IMR-90 (cell line): ENCODE data around the gene TLCD5. TPM values are rescaled to one million over a fixed set of nuclear protein-coding genes. Genes with fewer than 3 reads are reported as not detected.

Experiments used
- ATAC-seq: fragments of 200-7000 bp; cut with Tn5 transposase; 2 replicates; pipeline ENCODE4 v1.9.1; 2020; ENCODE audit warnings: low read depth, mild to moderate bottlenecking, moderate library complexity
- BruUV-seq: library from RNA; stranded (reverse); fragments of 400-500 nt; replicated peaks from 2 replicates; lab custom pipeline; 2021; lab: Mats Ljungman, UMichigan
- CTCF ChIA-PET: fragments of 300-600 bp; formaldehyde crosslinking; extraction: SDS; loops from one replicate; lab custom pipeline; 2021; ENCODE audit warnings: antibody characterized with exemption; lab: Yijun Ruan, JAX
- POLR2A ChIA-PET: fragments of 300-600 bp; sonication (Branson Sonifier 250); formaldehyde crosslinking; loops from one replicate; lab custom pipeline; 2022; ENCODE audit warnings: antibody characterized with exemption; ENCODE audit not compliant: unreplicated experiment; lab: Charles Lee
- DNase-seq: peaks from one replicate; pipeline ENCODE4 v3.0.0; 2013
- H2AFZ ChIP-seq: replicated peaks from 2 replicates; pipeline ENCODE3; 2013; ENCODE audit warnings: low read length, mild to moderate bottlenecking; ENCODE audit not compliant: poor library complexity
- H2AK5ac ChIP-seq: 2 replicates; pipeline ENCODE4 v1.6.1; 2013; ENCODE audit warnings: low read depth, low read length, inconsistent platforms
- H2AK9ac ChIP-seq: replicated peaks from 2 replicates; pipeline ENCODE3; 2013; ENCODE audit warnings: mild to moderate bottlenecking, low read depth, low read length, moderate library complexity; ENCODE audit not compliant: poor library complexity
- H2BK120ac ChIP-seq: 2 replicates; pipeline ENCODE4 v1.6.1; 2013; ENCODE audit warnings: low read depth, low read length, inconsistent platforms
- H2BK15ac ChIP-seq: 3 replicates; pipeline ENCODE4 v1.6.1; 2013; ENCODE audit warnings: low read depth, low read length, inconsistent platforms
- H2BK20ac ChIP-seq: 2 replicates; pipeline ENCODE4 v1.6.1; 2013; ENCODE audit warnings: low read depth, mild to moderate bottlenecking, inconsistent platforms, low read length, moderate library complexity
- H2BK5ac ChIP-seq: 2 replicates; pipeline ENCODE4 v1.6.1; 2013; ENCODE audit warnings: mild to moderate bottlenecking, low read depth, low read length, inconsistent platforms; ENCODE audit not compliant: poor library complexity, severe bottlenecking
- H3K14ac ChIP-seq: replicated peaks from 2 replicates; pipeline ENCODE4 v1.6.1; 2013; ENCODE audit warnings: low read depth, low read length, inconsistent platforms
- H3K18ac ChIP-seq: 2 replicates; pipeline ENCODE4 v1.6.1; 2013; ENCODE audit warnings: low read depth, low read length, control low read depth
- H3K23ac ChIP-seq: 2 replicates; pipeline ENCODE4 v1.6.1; 2013; ENCODE audit warnings: low read depth, low read length, inconsistent platforms
- H3K27ac ChIP-seq: 2 replicates; pipeline ENCODE4 v1.5.1; 2013; ENCODE audit warnings: mild to moderate bottlenecking, control low read depth, low read length; ENCODE audit not compliant: insufficient read depth
- H3K27me3 ChIP-seq: 2 replicates; pipeline ENCODE4 v1.6.1; 2013; ENCODE audit warnings: low read length; ENCODE audit not compliant: control insufficient read depth, insufficient read depth
- H3K36me3 ChIP-seq: 2 replicates; pipeline ENCODE4 v1.6.1; 2013; ENCODE audit warnings: low read length, mixed read lengths; ENCODE audit not compliant: control insufficient read depth, insufficient read depth
- H3K4ac ChIP-seq: 2 replicates; pipeline ENCODE4 v1.6.1; 2013; ENCODE audit warnings: low read depth, low read length, inconsistent platforms
- H3K4me1 ChIP-seq: 2 replicates; pipeline ENCODE4 v1.6.1; 2013; ENCODE audit warnings: low read length, mixed read lengths; ENCODE audit not compliant: control insufficient read depth, insufficient read depth
- H3K4me2 ChIP-seq: 2 replicates; pipeline ENCODE4 v1.6.1; 2013; ENCODE audit warnings: low read depth, mild to moderate bottlenecking, control low read depth, low read length, moderate library complexity
- H3K4me3 ChIP-seq: 2 replicates; pipeline ENCODE4 v1.5.1; 2013; ENCODE audit warnings: low read depth, mild to moderate bottlenecking, control low read depth, low read length, moderate library complexity; ENCODE audit not compliant: insufficient read depth
- H3K56ac ChIP-seq: 2 replicates; pipeline ENCODE4 v1.6.1; 2013; ENCODE audit warnings: low read length, inconsistent platforms; ENCODE audit not compliant: insufficient read depth; ENCODE audit errors: extremely low read depth
- H3K79me1 ChIP-seq, 2 experiments: 2 replicates each; pipeline ENCODE4 v1.6.1; 2013; ENCODE audit warnings: low read length in 2 of 2, inconsistent platforms in 1 of 2, low read depth in 1 of 2
- H3K9ac ChIP-seq: 2 replicates; pipeline ENCODE4 v1.6.1; 2013; ENCODE audit warnings: low read depth, low read length, control low read depth
- H3K9me1 ChIP-seq: 2 replicates; pipeline ENCODE4 v1.6.1; 2013; ENCODE audit warnings: low read length, inconsistent platforms; ENCODE audit not compliant: insufficient read depth
- H3K9me3 ChIP-seq: 2 replicates; pipeline ENCODE4 v1.6.1; 2013; ENCODE audit warnings: low read length; ENCODE audit not compliant: control insufficient read depth, insufficient read depth
- H4K20me1 ChIP-seq: 2 replicates; pipeline ENCODE4 v1.6.1; 2013; ENCODE audit warnings: low read length, inconsistent platforms; ENCODE audit not compliant: insufficient read depth
- H4K5ac ChIP-seq: 2 replicates; pipeline ENCODE4 v1.6.1; 2013; ENCODE audit warnings: mild to moderate bottlenecking, low read depth, low read length, control low read depth
- H4K8ac ChIP-seq, 2 experiments: 2 replicates each; pipeline ENCODE4 v1.6.1; 2013; ENCODE audit warnings: low read depth in 2 of 2, low read length in 2 of 2, control low read depth in 1 of 2, inconsistent platforms in 1 of 2
- H4K91ac ChIP-seq: 2 replicates; pipeline ENCODE4 v1.6.1; 2013; ENCODE audit warnings: low read depth, low read length, inconsistent platforms; ENCODE audit not compliant: insufficient read depth
- BHLHE40 ChIP-seq: fragments of 150-350 bp; IDR thresholded peaks from 2 replicates; pipeline ENCODE4 v1.6.1; 2016; ENCODE audit warnings: mild to moderate bottlenecking, low read depth, low read length
- CEBPB ChIP-seq: IDR thresholded peaks from 2 replicates; pipeline ENCODE4 v1.6.1; 2012; ENCODE audit warnings: low read depth, low read length, improper control_type of control experiment
- CHD1 ChIP-seq: IDR thresholded peaks from 2 replicates; pipeline ENCODE4 v1.6.1; 2012; ENCODE audit warnings: low read depth, low read length, improper control_type of control experiment
- CTCF ChIP-seq: conservative IDR thresholded peaks from 2 replicates; pipeline ENCODE4 v1.5.1; 2012; ENCODE audit warnings: mild to moderate bottlenecking, low read depth, low read length, improper control_type of control experiment
- ELK1 ChIP-seq: fragments of 150-350 bp; IDR thresholded peaks from 2 replicates; pipeline ENCODE4 v1.6.1; 2016; ENCODE audit warnings: low read depth, mild to moderate bottlenecking, low read length, moderate library complexity, borderline replicate concordance
- FOS ChIP-seq: fragments of 150-350 bp; IDR thresholded peaks from 2 replicates; pipeline ENCODE4 v1.6.1; 2016; ENCODE audit warnings: low read depth, low read length
- MAFK ChIP-seq: IDR thresholded peaks from 2 replicates; pipeline ENCODE4 v1.6.1; 2012; ENCODE audit warnings: low read depth, low read length, improper control_type of control experiment
- MAZ ChIP-seq: IDR thresholded peaks from 2 replicates; pipeline ENCODE4 v1.6.1; 2012; ENCODE audit warnings: low read depth, mild to moderate bottlenecking, low read length, improper control_type of control experiment, moderate library complexity, borderline replicate concordance
- MXI1 ChIP-seq: IDR thresholded peaks from 2 replicates; pipeline ENCODE4 v1.6.1; 2012; ENCODE audit warnings: low read depth, mild to moderate bottlenecking, low read length, moderate library complexity, borderline replicate concordance
- NFE2L2 ChIP-seq: fragments of 150-350 bp; IDR thresholded peaks from 2 replicates; pipeline ENCODE4 v1.6.1; 2016; ENCODE audit warnings: low read depth, mild to moderate bottlenecking, low read length
- POLR2A ChIP-seq: IDR thresholded peaks from 2 replicates; pipeline ENCODE4 v1.6.1; 2012; ENCODE audit warnings: mild to moderate bottlenecking, low read depth, low read length
- RFX5 ChIP-seq: IDR thresholded peaks from 2 replicates; pipeline ENCODE4 v1.8.0; 2012; ENCODE audit warnings: low read depth, mild to moderate bottlenecking, low read length, moderate library complexity
- SMC3 ChIP-seq: fragments of 150-350 bp; IDR thresholded peaks from 2 replicates; pipeline ENCODE4 v1.6.1; 2016; ENCODE audit warnings: low read depth, mild to moderate bottlenecking, antibody characterized with exemption, low read length, moderate library complexity
- USF2 ChIP-seq: fragments of 150-350 bp; IDR thresholded peaks from 2 replicates; pipeline ENCODE4 v1.6.1; 2017; ENCODE audit warnings: mild to moderate bottlenecking, antibody characterized with exemption, low read length, low read depth
- WGBS, 2 experiments: methylation state at CpG; one replicate each; pipeline versions ENCODE4 v1.1.5 to v1.1.7; 2013; ENCODE audit warnings: missing lambda C conversion rate in 2 of 2; ENCODE audit not compliant: insufficient read length in 1 of 2; ENCODE audit errors: extremely low coverage in 2 of 2; 5-methylcytosine and 5-hydroxymethylcytosine counted together
- dilution Hi-C: fragments of 300-500 bp; cut with HindIII; formaldehyde crosslinking; loops from one replicate; pipeline ENCODE4 v1.14.3; 2018; ENCODE audit warnings: low sequenced_read_pairs; ENCODE audit not compliant: unreplicated experiment
- in situ Hi-C: fragments of 300-500 bp; cut with MboI; formaldehyde crosslinking; loops from 3 replicates; pipeline ENCODE4 v1.14.3; 2019; ENCODE audit warnings: low sequenced_read_pairs, inconsistent platforms, mixed read lengths
- intact Hi-C: fragments of 100-400 bp; cut with micrococcal nuclease; formaldehyde crosslinking; loops from 2 replicates; pipeline ENCODE4 v1.10.0; 2022
- polyA plus RNA-seq, 3 experiments: library from polyadenylated mRNA; depleted of rRNA; stranded (reverse); fragments of >200 nt; gene quantifications; 2 replicates each; pipeline ENCODE4 v1.2.3, GENCODE V29; 2012; ENCODE audit warnings: low replicate concordance in 1 of 3
- total RNA-seq: library from RNA; depleted of rRNA; stranded (reverse); fragments of >200 nt; gene quantifications from 2 replicates; pipeline ENCODE4 v1.2.3, GENCODE V29; 2012

Gene TLCD5
- total and polyA plus RNA-seq, 2 of the 4 experiments (the other 2 are of a cell fraction) = 9.5 to 11.5 TPM

- no CpG with 5 or more reads among the region's 5 CpGs for WGBS, 2 experiments
- POLR2A ChIA-PET = no interaction called here
- Histone ChIP-seq H3K14ac (no peak overlapping the region), H2BK20ac (no peak overlapping the region), H3K56ac (no peak overlapping the region), H3K4me3 (no peak overlapping the region), H2AK5ac (no peak overlapping the region), H4K20me1 (no peaks in the 10 kb centered on the region), H3K9me3 (no peaks in the 10 kb centered on the region), H3K36me3 (no peaks in the 10 kb centered on the region), H3K9me1 (no peaks in the 10 kb centered on the region), H2AFZ (no peak overlapping the region), H2AK9ac (no peak overlapping the region), H3K27ac (no peak overlapping the region), H3K79me1 (no peaks in the 10 kb centered on the region), H2BK5ac (no peak overlapping the region), H4K91ac (no peak overlapping the region), H3K4me2 (no peak overlapping the region), H3K18ac (no peak overlapping the region), H3K27me3 (peaks cover 74% of the 10 kb centered on the region), H3K23ac (no peak overlapping the region), H2BK120ac (no peak overlapping the region), H3K4ac (no peak overlapping the region), H4K8ac (no peak overlapping the region), H2BK15ac (no peak overlapping the region), H4K5ac (no peak overlapping the region), H3K9ac (no peak overlapping the region), H3K4me1 (no peaks in the 10 kb centered on the region)
- ATAC-seq (no peak), DNase-seq (no peak)
- in situ Hi-C loops (no loop called here), intact Hi-C loops (no loop called here), dilution Hi-C loops (no loop called here)
- TF ChIP-seq CHD1 = no peak
- TF ChIP-seq MXI1 = no peak
- no peak for TF ChIP-seq CEBPB
- TF ChIP-seq FOS = no peak
- TF ChIP-seq POLR2A = no peak
- no peak for TF ChIP-seq USF2
- no peak for TF ChIP-seq MAFK
- no peak for TF ChIP-seq CTCF
- TF ChIP-seq BHLHE40 = no peak
- no peak for TF ChIP-seq RFX5
- TF ChIP-seq ELK1 = no peak
- no peak for TF ChIP-seq SMC3
- TF ChIP-seq MAZ = no peak
- no peak for TF ChIP-seq NFE2L2
- no TSS peak for BruUV-seq
- CTCF ChIA-PET = no interaction called here
These were observed 31.0 kb upstream of the TLCD5 start for GRCh38 chr11:120294096-120294495.
